ENCODE results near the gene FRAS1. TPM values are rescaled to one million over a fixed set of nuclear protein-coding genes. Genes with fewer than 3 reads are reported as not detected.

The FRAS1 gene
- total RNA-seq, 4 donors from 2014 or later: 1.0 to 32.5 (median 3.3) TPM

DNA sequence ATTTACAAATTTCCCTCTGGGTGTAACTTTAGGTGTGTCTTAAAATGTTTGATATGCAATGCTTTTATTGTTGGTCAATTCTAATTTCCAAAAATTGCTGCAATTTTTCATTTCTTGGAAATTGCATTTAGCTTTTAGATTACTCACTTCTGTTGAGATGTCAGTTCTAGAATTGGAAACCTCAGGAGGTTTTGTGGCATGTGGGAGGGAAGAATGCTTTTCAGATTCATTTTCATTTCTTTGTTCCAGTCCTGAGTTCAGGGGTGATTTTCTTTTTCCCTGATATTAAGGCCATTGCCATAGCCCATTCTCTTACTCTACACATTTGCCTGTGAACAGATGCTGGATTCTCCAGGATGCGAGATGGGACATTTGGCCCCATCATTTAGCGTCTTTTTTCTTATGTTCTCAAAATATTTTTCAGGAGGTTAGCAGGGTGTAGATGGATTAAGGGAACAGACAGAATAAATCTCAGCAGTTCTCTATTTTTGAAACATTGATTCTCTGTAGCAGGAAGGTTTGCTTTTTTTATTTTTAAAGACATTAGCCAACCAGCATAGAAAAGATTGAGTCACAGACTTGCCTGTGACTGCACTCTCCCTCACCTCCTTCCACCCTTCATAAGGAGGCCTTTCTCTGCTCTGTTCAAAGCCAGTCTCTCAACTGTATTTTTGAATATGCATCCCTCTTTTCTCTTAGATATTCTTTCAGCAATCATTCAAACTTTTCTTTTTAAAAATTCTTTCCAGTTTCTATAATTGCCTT lies 256.0 kb downstream of the FRAS1 start:
- TF ChIP-seq POLR2A (IDR thresholded peaks at IDR 0.05): no peak
- TF ChIP-seq, protein P1, sequence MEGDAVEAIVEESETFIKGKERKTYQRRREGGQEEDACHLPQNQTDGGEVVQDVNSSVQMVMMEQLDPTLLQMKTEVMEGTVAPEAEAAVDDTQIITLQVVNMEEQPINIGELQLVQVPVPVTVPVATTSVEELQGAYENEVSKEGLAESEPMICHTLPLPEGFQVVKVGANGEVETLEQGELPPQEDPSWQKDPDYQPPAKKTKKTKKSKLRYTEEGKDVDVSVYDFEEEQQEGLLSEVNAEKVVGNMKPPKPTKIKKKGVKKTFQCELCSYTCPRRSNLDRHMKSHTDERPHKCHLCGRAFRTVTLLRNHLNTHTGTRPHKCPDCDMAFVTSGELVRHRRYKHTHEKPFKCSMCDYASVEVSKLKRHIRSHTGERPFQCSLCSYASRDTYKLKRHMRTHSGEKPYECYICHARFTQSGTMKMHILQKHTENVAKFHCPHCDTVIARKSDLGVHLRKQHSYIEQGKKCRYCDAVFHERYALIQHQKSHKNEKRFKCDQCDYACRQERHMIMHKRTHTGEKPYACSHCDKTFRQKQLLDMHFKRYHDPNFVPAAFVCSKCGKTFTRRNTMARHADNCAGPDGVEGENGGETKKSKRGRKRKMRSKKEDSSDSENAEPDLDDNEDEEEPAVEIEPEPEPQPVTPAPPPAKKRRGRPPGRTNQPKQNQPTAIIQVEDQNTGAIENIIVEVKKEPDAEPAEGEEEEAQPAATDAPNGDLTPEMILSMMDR (IDR thresholded peaks at IDR 0.05): no peak
- Histone ChIP-seq H3K27ac (no peak overlapping the region), H3K9me3 (no peaks in the 10 kb centered on the region), H3K36me3 (no peaks in the 10 kb centered on the region), H3K27me3 (no peaks in the 10 kb centered on the region), H3K4me3 (no peak overlapping the region), H3K4me1 (no peaks in the 10 kb centered on the region)
- no peak for DNase-seq
- intact Hi-C loops (cut with DNase I; ENCODE audit: low total_unique reads): no loop called here

DNA sequence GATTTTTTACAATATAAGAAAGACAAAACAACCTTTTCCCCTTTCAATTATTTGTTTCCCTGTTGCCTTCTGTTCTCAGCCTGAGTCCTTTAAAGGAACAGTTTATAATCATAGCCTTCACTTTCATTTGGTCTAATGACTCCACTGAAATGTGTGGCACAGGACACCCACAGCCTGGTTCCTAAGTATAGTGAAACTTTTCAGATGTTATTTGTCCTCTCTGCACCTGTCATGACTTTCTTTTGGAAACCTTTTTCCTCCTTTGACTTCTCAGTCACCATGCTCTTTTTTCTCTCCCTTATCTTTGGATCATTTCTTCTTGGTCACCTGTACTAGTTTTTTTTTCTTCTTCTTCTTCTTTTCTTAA lies 256.6 kb downstream of the FRAS1 start:
- H3K27me3 ChIP-seq: no peaks in the 10 kb centered on the region
- H3K4me1 ChIP-seq: no peaks in the 10 kb centered on the region
- DNase-seq: no peak
- H3K27ac ChIP-seq: no peak overlapping the region
- no peak overlapping the region for H3K4me3 ChIP-seq
- TF ChIP-seq, protein P1 (IDR thresholded peaks at IDR 0.05): no peak
- no peak for TF ChIP-seq POLR2A (IDR thresholded peaks at IDR 0.05)
- no peaks in the 10 kb centered on the region for H3K36me3 ChIP-seq
- H3K9me3 ChIP-seq: no peaks in the 10 kb centered on the region
- intact Hi-C loops (cut with DNase I; ENCODE audit: low total_unique reads): no loop called here

DNA sequence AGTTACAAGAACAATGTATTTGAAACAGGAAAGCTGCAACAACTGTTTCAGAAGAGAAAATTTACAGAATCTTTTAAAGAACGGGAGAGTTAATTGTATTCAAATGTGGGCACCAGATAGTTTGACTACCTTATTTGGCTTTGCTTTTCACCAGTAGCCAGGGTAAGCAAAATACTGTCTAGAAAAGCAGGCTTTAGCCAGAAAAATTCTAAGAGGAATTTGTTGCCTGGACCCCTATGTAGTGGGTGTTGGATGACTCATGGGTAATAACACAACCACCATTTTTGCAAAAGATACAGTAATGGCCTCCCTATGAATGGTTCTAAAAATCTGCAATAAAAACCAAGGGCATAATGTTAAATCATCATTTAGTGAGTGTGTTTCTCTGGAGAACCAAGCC lies 261.0 kb downstream of the FRAS1 start:
- intact Hi-C loops (cut with DNase I; ENCODE audit: low total_unique reads): no loop called here
- Histone ChIP-seq H3K4me1 (no peaks in the 10 kb centered on the region), H3K9me3 (no peaks in the 10 kb centered on the region), H3K36me3 (no peaks in the 10 kb centered on the region), H3K27me3 (no peaks in the 10 kb centered on the region), H3K4me3 (no peak overlapping the region), H3K27ac (no peak overlapping the region)
- TF ChIP-seq POLR2A (IDR thresholded peaks at IDR 0.05): no peak
- TF ChIP-seq, protein P1 (IDR thresholded peaks at IDR 0.05): no peak
- no peak for DNase-seq

DNA sequence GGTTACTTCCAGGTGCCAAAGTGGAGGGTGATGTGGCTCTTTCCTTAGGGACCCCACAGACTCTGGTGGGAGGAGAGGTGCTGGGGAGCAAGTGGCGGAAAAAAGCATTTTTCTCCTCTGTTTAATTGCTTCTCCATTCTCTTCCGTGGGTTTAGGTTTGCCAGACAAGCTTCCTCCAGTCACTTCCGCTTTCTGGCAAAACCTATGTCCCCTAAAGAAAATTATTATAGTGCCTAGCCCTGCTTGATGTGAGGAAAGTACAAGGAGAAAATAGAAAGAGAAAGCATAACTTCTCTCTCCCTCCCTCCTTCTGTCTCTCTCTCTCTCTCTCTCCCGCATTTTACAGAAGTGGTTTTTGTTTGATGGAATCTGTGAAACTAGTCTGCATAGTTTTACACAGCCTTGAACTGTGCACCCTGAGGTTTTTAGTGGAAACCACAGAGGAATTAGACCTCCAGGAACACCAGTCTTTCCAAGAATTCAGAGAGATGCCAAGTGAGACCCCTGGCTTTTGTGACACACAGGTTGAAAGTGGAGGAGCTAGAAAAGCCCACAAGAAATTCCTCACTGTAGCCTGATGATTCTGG lies 263.3 kb downstream of the FRAS1 start:
- H3K9me3 ChIP-seq: no peaks in the 10 kb centered on the region
- no peaks in the 10 kb centered on the region for H3K27me3 ChIP-seq
- TF ChIP-seq, protein P1 (IDR thresholded peaks at IDR 0.05): no peak
- no peak for TF ChIP-seq POLR2A (IDR thresholded peaks at IDR 0.05)
- intact Hi-C loops (cut with DNase I; ENCODE audit: low total_unique reads): no loop called here
- no peak for DNase-seq
- H3K4me1 ChIP-seq: no peaks in the 10 kb centered on the region
- no peak overlapping the region for H3K4me3 ChIP-seq
- H3K27ac ChIP-seq: no peak overlapping the region
- H3K36me3 ChIP-seq: no peaks in the 10 kb centered on the region

DNA sequence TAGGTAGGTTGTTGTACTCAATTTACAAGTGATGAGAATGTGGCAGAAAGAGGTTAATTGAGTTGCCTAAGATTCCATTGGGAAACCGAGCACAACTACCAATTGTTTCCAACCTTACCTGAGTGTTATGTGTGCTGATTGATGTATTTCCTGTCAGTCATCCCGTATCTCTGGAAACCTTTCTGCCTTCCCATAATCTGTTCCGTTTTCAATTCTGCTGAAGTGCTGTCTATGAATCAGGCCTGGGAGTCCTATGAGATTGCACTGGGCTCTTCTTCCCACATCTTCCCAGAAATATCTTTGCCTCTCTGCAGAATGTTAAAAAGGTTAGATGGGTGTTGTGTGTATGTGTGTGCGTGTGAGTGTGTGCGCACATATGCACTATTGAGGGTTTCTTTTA lies 264.9 kb downstream of the FRAS1 start:
- DNase-seq: no peak

More for the DNA sequence above, 264.9 kb downstream of the FRAS1 start:
- Histone ChIP-seq H3K4me3 (no peak overlapping the region), H3K27me3 (no peaks in the 10 kb centered on the region), H3K9me3 (no peaks in the 10 kb centered on the region), H3K36me3 (no peaks in the 10 kb centered on the region), H3K27ac (no peak overlapping the region), H3K4me1 (no peaks in the 10 kb centered on the region)
- TF ChIP-seq POLR2A (IDR thresholded peaks at IDR 0.05): no peak
- TF ChIP-seq, protein P1 (IDR thresholded peaks at IDR 0.05): no peak
- intact Hi-C loops (cut with DNase I; ENCODE audit: low total_unique reads): no loop called here

Measured in uterus (tissue), 4 donors.